Measurements from ENCODE around the gene SLC25A41.

Gene SLC25A41

DNA sequence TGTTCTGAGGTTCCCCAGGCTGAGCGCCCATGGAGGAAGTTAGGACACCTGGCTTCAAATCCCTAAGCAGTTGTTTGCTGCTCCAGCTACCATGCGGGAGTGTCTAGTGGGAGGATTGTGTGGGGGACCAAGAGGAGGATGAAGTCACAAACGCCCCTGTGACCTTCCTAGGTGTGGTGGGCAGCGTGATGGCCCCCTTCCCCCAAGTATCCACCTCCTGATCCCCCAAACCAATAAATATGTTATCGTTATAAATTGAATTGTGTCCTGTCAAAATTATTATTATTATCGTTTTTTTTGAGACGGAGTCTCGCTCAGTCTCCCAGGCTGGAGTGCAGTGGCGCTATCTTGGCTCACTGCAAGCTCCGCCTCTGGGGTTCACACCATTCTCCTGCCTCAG, at the start of gene SLC25A41:
TSS of gene SLC25A41 (minus strand) at position 101 of the 400 bp plus-strand sequence. CDS start at position 31, 70 bp downstream.
- no peak for DNase-seq (ENCODE audit: low read depth)
- in situ Hi-C loops (cut with HindIII; ENCODE audit: low sequenced_read_pairs) = no loop called here
- TF ChIP-seq, protein P1, sequence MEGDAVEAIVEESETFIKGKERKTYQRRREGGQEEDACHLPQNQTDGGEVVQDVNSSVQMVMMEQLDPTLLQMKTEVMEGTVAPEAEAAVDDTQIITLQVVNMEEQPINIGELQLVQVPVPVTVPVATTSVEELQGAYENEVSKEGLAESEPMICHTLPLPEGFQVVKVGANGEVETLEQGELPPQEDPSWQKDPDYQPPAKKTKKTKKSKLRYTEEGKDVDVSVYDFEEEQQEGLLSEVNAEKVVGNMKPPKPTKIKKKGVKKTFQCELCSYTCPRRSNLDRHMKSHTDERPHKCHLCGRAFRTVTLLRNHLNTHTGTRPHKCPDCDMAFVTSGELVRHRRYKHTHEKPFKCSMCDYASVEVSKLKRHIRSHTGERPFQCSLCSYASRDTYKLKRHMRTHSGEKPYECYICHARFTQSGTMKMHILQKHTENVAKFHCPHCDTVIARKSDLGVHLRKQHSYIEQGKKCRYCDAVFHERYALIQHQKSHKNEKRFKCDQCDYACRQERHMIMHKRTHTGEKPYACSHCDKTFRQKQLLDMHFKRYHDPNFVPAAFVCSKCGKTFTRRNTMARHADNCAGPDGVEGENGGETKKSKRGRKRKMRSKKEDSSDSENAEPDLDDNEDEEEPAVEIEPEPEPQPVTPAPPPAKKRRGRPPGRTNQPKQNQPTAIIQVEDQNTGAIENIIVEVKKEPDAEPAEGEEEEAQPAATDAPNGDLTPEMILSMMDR (IDR thresholded peaks at IDR 0.05; ENCODE audit: low read depth, low read length, missing control alignments) = no peak
- no peak within 1 kb of the TSS for H3K4me3 ChIP-seq (ENCODE audit: low read depth, low read length)

DNA sequence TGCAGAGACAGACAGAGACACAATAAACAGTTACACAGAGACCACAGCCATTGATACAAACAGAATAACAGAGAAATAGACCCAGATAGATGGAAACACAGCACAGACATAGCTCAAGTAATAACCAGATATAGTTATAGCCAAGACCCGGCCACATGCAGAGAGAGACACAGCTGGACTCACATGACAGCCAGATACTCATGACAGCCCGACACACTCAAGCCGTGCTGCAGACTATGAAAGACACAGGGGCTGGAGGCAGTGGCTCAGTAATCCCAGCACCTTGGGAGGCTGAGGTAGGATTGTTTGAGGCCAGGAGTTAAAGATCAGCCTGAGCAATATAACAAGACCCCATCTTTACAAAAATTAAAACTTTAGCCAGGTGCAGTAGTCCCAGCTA, 49.7 kb upstream of the SLC25A41 start:
- TF ChIP-seq, protein P1 (IDR thresholded peaks at IDR 0.05; ENCODE audit: low read depth, low read length, missing control alignments) = no peak
- in situ Hi-C loops (cut with HindIII; ENCODE audit: low sequenced_read_pairs) = no loop called here
- DNase-seq (ENCODE audit: low read depth) = no peak
- H3K4me3 ChIP-seq (ENCODE audit: low read depth, low read length) = no peak overlapping the region

DNA sequence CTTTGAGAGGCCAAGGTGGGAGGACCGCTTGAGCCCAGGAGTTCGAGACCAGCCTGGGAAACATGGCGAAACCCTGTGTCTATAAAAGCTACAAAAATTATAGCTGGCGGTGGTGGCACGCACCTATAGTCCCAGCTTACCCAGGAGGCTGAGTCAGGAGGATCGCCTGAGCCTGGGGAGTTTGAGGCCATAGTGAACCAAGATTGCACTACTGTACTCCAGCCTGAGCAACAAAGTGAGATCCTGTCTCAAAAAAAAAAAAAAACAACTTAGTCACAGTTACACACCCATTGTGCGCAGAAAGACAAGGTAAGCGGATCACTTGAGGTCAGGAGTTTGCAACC, 48.8 kb upstream of the SLC25A41 start:
- TF ChIP-seq, protein P1 (IDR thresholded peaks at IDR 0.05; ENCODE audit: low read depth, low read length, missing control alignments) = no peak
- in situ Hi-C loops (cut with HindIII; ENCODE audit: low sequenced_read_pairs) = no loop called here
- no peak for DNase-seq (ENCODE audit: low read depth)
- no peak overlapping the region for H3K4me3 ChIP-seq (ENCODE audit: low read depth, low read length)

DNA sequence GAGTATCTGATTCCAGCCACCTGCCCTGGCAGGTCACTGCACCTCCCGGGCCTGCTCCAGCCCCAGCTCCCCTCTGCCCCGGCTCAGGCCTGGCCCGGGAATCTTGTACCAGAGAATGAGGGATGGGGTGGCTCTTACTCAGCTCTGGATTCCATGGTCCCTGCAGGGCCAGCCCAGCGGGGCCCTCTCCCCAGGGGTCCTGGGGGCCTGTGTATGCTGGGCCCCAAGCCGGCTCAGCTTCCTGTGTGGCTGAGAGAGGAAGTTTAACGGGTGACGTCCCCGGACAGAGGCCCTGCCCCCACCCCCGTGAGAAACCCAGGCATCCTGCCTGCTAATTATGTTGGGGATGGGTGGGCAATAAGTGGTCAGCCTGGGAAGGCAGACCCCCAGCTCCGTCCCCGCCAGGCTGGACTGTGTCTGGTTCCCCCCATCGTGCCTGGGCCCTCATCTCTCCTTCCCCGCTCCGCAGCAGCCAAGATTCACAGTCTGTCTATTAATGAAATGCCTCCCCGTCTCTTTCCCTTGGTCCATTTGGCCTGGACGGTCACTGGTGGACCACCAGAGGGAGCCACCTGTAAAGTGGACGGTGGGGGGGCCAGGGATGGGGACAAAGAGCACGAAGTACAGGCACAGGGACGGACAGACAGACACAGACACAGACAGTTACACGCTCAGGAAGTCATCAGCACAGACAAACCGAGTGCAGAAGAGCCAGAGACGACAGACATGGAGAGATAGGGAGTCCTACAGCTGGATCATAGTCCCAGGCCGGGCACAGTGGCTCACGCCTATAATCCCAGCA, 48.2 kb upstream of the SLC25A41 start, which contains the start of gene DENND1C:
TSS of gene DENND1C (minus strand) at position 247 of the 802 bp plus-strand sequence. CDS start at position 155, 92 bp downstream.
- H3K4me3 ChIP-seq (ENCODE audit: low read depth, low read length) = no peak within 1 kb of the TSS
- TF ChIP-seq, protein P1 (IDR thresholded peaks at IDR 0.05; ENCODE audit: low read depth, low read length, missing control alignments) = peak; percentile 64
- DNase-seq (ENCODE audit: low read depth) = no peak
- in situ Hi-C loops (cut with HindIII; ENCODE audit: low sequenced_read_pairs) = no loop called here

DNA sequence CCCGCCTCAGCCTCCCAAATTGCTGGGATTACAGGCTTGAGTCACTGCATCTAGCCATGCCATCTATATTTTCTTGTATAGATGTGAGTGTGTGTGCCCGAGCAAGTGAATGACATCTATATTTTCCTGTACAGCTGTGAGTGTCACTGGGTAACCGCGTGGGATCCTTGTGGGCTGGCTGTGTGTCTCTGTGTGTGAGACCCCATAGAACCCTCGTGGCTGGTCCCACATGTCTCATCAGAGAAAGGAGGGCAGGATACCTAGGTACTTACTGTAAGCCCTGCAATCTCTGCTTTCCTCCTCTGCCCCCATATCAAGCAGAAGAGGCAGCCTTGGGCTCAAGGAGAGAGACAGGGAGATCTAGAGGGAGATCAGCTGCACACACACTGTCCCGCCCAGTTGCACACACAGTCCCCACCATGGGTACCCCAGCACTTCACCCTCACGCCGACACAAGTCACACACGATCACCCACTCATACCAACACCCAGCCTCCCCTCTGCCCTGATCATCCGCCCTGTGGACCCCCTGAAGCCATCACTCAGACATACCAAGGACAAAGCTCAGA, 47.4 kb upstream of the SLC25A41 start:
- H3K4me3 ChIP-seq (ENCODE audit: low read depth, low read length) = no peak overlapping the region

DNA sequence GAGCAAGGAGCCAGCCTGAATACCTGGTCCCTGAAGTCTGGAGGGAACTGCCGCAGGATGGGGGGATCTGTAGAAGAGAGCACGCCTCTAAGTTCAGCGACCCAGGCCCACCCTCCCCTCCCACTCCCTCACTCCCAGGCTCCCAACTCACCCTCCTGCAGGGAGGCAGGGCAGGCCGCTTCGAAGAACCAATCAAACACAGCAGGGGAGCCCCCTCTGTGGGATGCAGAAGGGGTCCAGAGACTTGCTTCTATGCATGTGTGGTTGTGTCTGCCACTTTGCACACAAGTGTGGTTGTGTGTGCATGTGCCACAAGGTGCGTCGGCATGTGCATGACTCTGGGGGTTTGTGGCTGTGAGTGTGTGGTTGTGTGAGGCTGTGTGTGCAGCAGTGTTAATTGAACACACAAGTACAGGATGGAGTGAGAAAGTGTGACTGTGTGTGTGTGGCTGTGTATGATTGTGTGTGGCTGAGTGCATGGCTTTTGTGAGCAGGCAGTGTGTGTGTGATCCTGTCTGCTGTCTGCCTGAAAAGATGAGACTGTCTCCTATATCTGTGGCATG, 46.4 kb upstream of the SLC25A41 start:
- in situ Hi-C loops (cut with HindIII; ENCODE audit: low sequenced_read_pairs) = no loop called here
- TF ChIP-seq, protein P1 (IDR thresholded peaks at IDR 0.05; ENCODE audit: low read depth, low read length, missing control alignments) = no peak
- no peak for DNase-seq (ENCODE audit: low read depth)
- H3K4me3 ChIP-seq (ENCODE audit: low read depth, low read length) = no peak overlapping the region

More for the DNA sequence above, 47.4 kb upstream of the SLC25A41 start:
- in situ Hi-C loops (cut with HindIII; ENCODE audit: low sequenced_read_pairs) = no loop called here
- DNase-seq (ENCODE audit: low read depth) = no peak
- TF ChIP-seq, protein P1 (IDR thresholded peaks at IDR 0.05; ENCODE audit: low read depth, low read length, missing control alignments) = no peak
